ENCODE results near the gene PIPOX. TPM values are rescaled to one million over a fixed set of nuclear protein-coding genes. Genes with fewer than 3 reads are reported as not detected.

PIPOX gene
- total RNA-seq, result 8.7 and 8.8 TPM in 2 replicates

- DNase-seq (no peak), ATAC-seq (ENCODE audit: low read depth) (peak; percentile 77)
- CTCF ChIA-PET, result no interaction called here
- Mint-ChIP-seq H3K9me3 (no peaks in the 10 kb centered on the region), H3K4me3 (no peak within 1 kb of the TSS), H3K4me1 (peaks cover 25% of the 10 kb centered on the region), H3K36me3 (ENCODE audit: low read depth) (no peaks in the 10 kb centered on the region), H3K27ac (no peak within 1 kb of the TSS), H3K27me3 (peaks cover 3% of the 10 kb centered on the region)
- POLR2A ChIA-PET, result no interaction called here
- intact Hi-C loops (cut with micrococcal nuclease), result no loop called here
- TF ChIP-seq CTCF (IDR thresholded peaks at IDR 0.05), result no peak
Measured at GRCh38 chr17:29042679-29043538, at the start of gene PIPOX. Gene PIPOX, plus strand, starts transcription at chr17:29043141. Its CDS starts 85 bp downstream, at chr17:29043226.

- DNase-seq (no peak), ATAC-seq (ENCODE audit: low read depth) (no peak)
- H3K27ac Mint-ChIP-seq, result no peak overlapping the region
- H3K4me1 Mint-ChIP-seq, result no peaks in the 10 kb centered on the region
- H3K4me3 Mint-ChIP-seq, result no peak overlapping the region
- ChIA-PET CTCF (no interaction called here), POLR2A (interaction anchor here (1.4 kb wide), 1 partner anchor 11 kb away, joined by 3 read pairs; no protein-coding TSS in a partner anchor)
- H3K27me3 Mint-ChIP-seq, result peaks cover 17% of the 10 kb centered on the region
- intact Hi-C loops (cut with micrococcal nuclease), result no loop called here
- H3K9me3 Mint-ChIP-seq, result no peaks in the 10 kb centered on the region
- TF ChIP-seq CTCF (IDR thresholded peaks at IDR 0.05), result no peak
- no peaks in the 10 kb centered on the region for H3K36me3 Mint-ChIP-seq (ENCODE audit: low read depth)
Measured at GRCh38 chr17:28993645-28994426, 49.1 kb upstream of the PIPOX start.

GRCh38 chr17:28996554-28997096 lies 46.3 kb upstream of the PIPOX start:
- H3K9me3 Mint-ChIP-seq, result no peaks in the 10 kb centered on the region
- H3K4me3 Mint-ChIP-seq, result no peak overlapping the region
- peaks cover 26% of the 10 kb centered on the region for H3K27me3 Mint-ChIP-seq
- no peaks in the 10 kb centered on the region for H3K36me3 Mint-ChIP-seq (ENCODE audit: low read depth)
- intact Hi-C loops (cut with micrococcal nuclease), result no loop called here
- ChIA-PET POLR2A (no interaction called here), CTCF (no interaction called here)
- DNase-seq (no peak), ATAC-seq (ENCODE audit: low read depth) (no peak)
- H3K27ac Mint-ChIP-seq, result no peak overlapping the region
- no peak for TF ChIP-seq CTCF (IDR thresholded peaks at IDR 0.05)
- H3K4me1 Mint-ChIP-seq, result no peaks in the 10 kb centered on the region

- Mint-ChIP-seq H3K27me3 (peaks cover 27% of the 10 kb centered on the region), H3K4me3 (no peak overlapping the region), H3K4me1 (no peaks in the 10 kb centered on the region), H3K27ac (no peak overlapping the region), H3K36me3 (ENCODE audit: low read depth) (no peaks in the 10 kb centered on the region), H3K9me3 (no peaks in the 10 kb centered on the region)
- no peak for TF ChIP-seq CTCF (IDR thresholded peaks at IDR 0.05)
- ATAC-seq (ENCODE audit: low read depth) (no peak), DNase-seq (no peak)
- ChIA-PET POLR2A (no interaction called here), CTCF (no interaction called here)
- intact Hi-C loops (cut with micrococcal nuclease), result no loop called here
Measured at GRCh38 chr17:28997806-28998205, 45.1 kb upstream of the PIPOX start.

GRCh38 chr17:28999206-28999605 lies 43.7 kb upstream of the PIPOX start:
- ChIA-PET CTCF (interaction anchor here (1.1 kb wide), 1 partner anchor 11 kb away, joined by 3 read pairs; no protein-coding TSS in a partner anchor), POLR2A (no interaction called here)
- Mint-ChIP-seq H3K4me3 (no peak overlapping the region), H3K27me3 (peaks cover 40% of the 10 kb centered on the region), H3K4me1 (no peaks in the 10 kb centered on the region), H3K27ac (no peak overlapping the region), H3K36me3 (ENCODE audit: low read depth) (no peaks in the 10 kb centered on the region), H3K9me3 (no peaks in the 10 kb centered on the region)
- no peak for TF ChIP-seq CTCF (IDR thresholded peaks at IDR 0.05)
- ATAC-seq (ENCODE audit: low read depth) (no peak), DNase-seq (no peak)
- intact Hi-C loops (cut with micrococcal nuclease), result no loop called here

Measured in activated B cell treated with CpG ODN at 0.5 μM for 24 hours (primary cell).